HG03520 (cell line): Measurements from ENCODE around the gene TAF4B.

ENCODE experiments used
- ATAC-seq: cut with Tn5 transposase; IDR thresholded peaks from one replicate; pipeline ENCODE4 v1.9.1; 2021; ENCODE audit warnings: mild to moderate bottlenecking, moderate library complexity; ENCODE audit not compliant: unreplicated experiment

The TAF4B gene

GRCh38 chr18:26304511-26304910 is 78.3 kb downstream of the TAF4B start:
- no peak for ATAC-seq

GRCh38 chr18:26307161-26307773 is 81.0 kb downstream of the TAF4B start:
- ATAC-seq: peak; percentile 69

GRCh38 chr18:26309281-26309680 is 83.0 kb downstream of the TAF4B start:
- no peak for ATAC-seq

DNA sequence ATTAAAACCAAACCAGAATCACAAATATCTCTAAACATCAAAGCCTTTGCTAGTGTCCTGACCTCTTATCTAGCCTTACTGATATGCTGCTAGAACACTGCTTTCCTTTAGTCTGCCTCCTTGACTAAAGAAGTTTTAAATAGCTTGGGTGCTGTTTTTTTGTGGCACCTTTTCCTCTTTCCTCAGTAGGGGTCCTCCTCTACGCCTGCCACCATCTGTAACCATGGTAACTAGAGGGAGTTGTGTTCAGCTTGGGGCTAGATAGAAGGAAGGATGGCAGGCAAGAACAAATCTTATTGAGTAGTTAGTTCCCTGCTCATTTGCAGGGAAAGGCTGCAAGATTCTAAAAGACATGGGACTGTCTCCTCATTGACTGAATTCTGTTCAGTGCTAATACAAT is 86.0 kb downstream of the TAF4B start:
- ATAC-seq: no peak

GRCh38 chr18:26317398-26317797 is 91.2 kb downstream of the TAF4B start:
- ATAC-seq: no peak

GRCh38 chr18:26320686-26321085 is 94.4 kb downstream of the TAF4B start:
- ATAC-seq: no peak

DNA sequence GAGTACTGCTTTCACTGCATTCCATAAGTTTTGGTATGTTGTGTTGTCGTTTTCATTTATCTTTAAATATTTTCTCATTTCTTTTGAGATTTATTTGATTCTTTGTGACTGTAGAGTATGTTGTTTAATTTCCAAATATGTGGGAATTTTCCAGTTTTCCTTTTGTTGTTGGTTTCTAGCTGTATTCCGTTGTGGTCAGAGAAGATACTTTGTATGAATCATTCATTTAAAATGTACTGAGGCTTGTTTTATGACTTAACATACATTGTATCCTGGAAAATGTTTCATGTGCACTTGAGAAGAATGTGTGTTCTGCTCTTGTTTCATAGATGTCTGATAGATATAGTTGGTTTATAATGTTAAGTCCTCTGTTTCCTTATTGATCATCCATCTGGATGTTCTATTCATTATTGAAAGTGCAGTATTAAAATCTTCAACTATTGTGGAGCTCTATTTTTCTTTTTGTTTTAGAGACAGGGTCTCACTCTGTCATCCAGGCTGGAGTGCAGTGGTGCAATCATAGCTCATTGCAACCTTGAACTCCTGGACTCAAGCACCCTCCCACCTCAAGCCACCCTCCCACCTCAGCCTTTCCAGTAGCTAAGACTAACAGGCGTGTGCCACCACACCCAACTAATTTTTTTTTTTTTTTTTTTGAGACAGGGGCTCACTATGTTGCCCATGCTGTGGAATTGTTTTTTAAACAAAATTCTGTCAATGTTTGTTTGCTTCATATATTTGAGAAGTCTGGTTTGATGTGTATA is 96.8 kb downstream of the TAF4B start:
- ATAC-seq: no peak

GRCh38 chr18:26325771-26326170 is 99.5 kb downstream of the TAF4B start:
- ATAC-seq: no peak

- ATAC-seq: no peak
These were observed 100.8 kb downstream of the TAF4B start for GRCh38 chr18:26327062-26327461.

GRCh38 chr18:26332991-26333390 is 106.7 kb downstream of the TAF4B start:
- ATAC-seq: no peak

GRCh38 chr18:26335156-26335555 is 108.9 kb downstream of the TAF4B start:
- no peak for ATAC-seq

- ATAC-seq: no peak
These were observed 109.6 kb downstream of the TAF4B start for GRCh38 chr18:26335571-26336487.

- no peak for ATAC-seq
These were observed 110.3 kb downstream of the TAF4B start for GRCh38 chr18:26336572-26336971.

DNA sequence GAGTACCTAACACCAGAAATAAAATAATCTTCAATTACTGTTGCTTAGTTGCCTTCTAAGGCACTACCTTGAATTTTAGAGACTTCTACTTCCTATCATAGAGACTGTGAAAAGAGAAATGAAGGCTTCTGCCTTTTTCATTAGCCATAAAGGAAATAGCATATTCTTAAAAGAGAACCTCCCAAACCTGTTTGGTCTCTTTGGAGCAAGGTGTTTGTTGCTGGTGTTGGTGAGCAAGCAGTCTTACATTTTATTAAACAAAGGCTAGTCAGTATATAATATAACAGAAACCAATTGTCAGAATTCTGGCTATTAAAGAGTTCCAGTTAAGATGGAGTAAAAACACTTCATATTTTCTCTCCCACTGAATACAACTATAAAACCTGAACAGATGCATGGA is 116.4 kb downstream of the TAF4B start:
- ATAC-seq: no peak

GRCh38 chr18:26350961-26351360 is 124.7 kb downstream of the TAF4B start:
- no peak for ATAC-seq

DNA sequence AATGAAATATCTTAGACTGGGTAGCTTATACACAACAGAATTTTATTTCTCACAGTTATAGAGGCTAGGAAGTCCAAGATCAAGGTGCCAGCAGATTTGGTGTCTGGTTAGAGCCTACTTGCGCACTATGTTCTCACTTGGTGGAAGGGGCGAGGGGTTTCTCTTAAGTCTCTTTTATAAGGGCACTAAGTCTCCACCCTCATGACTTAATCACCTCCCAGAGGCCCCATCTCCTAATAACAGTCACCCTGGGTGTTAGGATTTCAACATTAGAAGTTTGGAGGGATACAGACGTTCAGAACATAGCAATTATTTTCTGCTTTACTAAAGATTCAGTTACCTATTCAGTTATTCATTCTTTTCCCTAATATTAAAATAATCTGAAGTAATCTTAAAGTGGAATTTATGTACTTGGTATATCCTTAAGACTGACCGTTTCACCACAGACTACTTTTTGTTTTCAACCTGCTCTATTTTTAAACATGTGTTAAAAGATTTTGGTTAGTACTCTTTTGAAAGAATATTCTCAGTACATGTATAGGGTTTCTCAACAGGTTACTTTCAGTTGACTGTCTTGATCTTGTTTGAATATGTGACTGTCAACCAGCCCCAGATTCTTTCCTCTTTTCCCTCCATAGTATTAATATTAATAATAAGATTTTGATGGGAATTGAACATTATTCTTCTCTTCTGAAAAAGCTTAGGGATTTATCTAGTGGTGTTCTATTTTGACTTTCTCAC is 130.0 kb downstream of the TAF4B start:
- ATAC-seq: peak; percentile 79

GRCh38 chr18:26357960-26358359 is 131.7 kb downstream of the TAF4B start:
- ATAC-seq: no peak

- ATAC-seq: no peak
These were observed 135.8 kb downstream of the TAF4B start for GRCh38 chr18:26362021-26362420.

DNA sequence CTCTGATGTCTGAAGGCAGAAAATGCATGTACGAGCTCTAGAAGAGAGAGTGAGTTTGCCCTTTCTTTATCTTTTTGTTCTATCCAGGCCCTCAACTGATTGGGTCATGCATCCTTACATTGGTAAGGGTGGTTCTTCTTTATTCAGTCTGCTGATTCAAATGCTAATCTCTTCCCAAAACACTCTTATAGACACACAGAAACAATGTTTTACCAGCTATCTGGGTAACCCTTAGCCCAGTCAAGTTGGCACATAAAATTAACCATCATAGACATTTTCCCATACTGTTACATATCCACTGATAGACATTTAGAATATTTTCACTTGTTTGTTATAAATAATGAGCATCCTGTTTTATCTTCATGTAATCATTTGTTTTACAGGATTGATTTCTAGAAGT is 141.2 kb downstream of the TAF4B start:
- no peak for ATAC-seq

DNA sequence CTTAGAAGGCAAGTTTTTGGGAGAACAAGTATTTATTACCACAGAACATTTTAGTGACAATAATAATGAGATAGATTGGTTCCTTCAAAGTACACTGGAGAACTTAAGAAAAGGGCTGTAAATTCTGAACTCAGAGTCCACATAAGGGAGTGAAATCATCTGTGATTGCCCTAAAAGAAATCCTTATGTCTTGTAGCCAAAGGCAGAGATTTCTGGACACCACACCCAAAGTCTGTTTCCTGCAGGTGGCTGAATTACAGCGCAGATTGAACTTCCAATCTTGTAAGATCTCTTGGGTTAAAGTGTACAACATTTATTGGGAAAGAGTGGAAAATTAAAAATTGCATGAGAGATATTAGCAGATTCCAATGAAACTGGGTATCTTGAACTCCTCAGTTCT is 143.8 kb downstream of the TAF4B start:
- no peak for ATAC-seq

DNA sequence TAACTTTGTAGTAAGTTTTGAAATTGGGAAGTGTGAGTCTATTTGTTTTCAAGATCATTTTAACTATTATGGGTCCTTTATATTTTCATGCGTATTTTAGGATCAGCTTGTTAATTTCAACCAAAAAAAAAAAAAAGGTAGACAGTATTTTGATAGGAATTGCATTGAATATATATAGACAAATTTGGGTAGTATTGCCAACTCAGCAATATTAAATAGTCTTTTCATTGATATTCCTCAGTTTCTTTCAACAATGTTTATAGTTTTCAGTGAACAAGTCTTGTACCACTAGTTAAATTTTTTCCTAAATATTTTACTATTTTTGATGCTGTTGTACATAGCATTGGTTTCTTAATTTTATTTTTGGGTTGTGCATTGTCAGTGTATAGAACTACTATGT is 149.9 kb downstream of the TAF4B start:
- no peak for ATAC-seq
